Measurements from ENCODE around the gene GLP2R.

The GLP2R gene

GRCh38 chr17:9917131-9917530 lies 91.4 kb downstream of the GLP2R start:
- in situ Hi-C loops (cut with MboI; ENCODE audit: low sequenced_read_pairs): loop anchor here (25.0 kb wide), 1 partner anchor 720 kb away; no protein-coding TSS in a partner anchor

GRCh38 chr17:9917801-9918200 lies 92.1 kb downstream of the GLP2R start:
- in situ Hi-C loops (cut with MboI; ENCODE audit: low sequenced_read_pairs): loop anchor here (25.0 kb wide), 1 partner anchor 720 kb away; no protein-coding TSS in a partner anchor

DNA sequence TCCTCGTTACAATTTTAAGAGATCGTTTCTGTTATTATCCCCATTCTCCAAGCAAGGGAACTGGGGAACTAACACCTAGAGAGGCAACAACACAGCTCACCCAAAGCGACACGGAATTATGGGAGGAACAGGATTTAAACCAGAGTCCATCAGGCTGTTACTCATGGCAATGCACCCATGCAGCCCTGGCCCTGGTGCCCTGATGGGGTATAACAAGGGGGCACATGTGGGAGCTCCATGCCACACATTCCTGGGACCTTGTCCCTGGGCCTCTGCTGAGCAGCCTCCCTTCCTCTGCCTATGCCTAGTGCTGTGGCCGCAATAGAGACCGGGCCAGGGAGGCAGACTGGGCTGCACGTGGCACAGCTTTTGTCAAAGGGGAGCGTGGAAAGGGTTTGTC lies 92.6 kb downstream of the GLP2R start:
- in situ Hi-C loops (cut with MboI; ENCODE audit: low sequenced_read_pairs): loop anchor here (25.0 kb wide), 1 partner anchor 719 kb away; no protein-coding TSS in a partner anchor

GRCh38 chr17:9918804-9919352 lies 93.2 kb downstream of the GLP2R start:
- in situ Hi-C loops (cut with MboI; ENCODE audit: low sequenced_read_pairs): loop anchor here (25.0 kb wide), 1 partner anchor 718 kb away; no protein-coding TSS in a partner anchor

GRCh38 chr17:9921216-9921615 lies 95.5 kb downstream of the GLP2R start:
- in situ Hi-C loops (cut with MboI; ENCODE audit: low sequenced_read_pairs): loop anchor here (25.0 kb wide), 1 partner anchor 716 kb away; no protein-coding TSS in a partner anchor

- in situ Hi-C loops (cut with MboI; ENCODE audit: low sequenced_read_pairs): loop anchor here (25.0 kb wide), 1 partner anchor 715 kb away; no protein-coding TSS in a partner anchor
Observed at GRCh38 chr17:9922012-9922848, 96.5 kb downstream of the GLP2R start.

- in situ Hi-C loops (cut with MboI; ENCODE audit: low sequenced_read_pairs): loop anchor here (25.0 kb wide), 1 partner anchor 713 kb away; no protein-coding TSS in a partner anchor
Observed at GRCh38 chr17:9924735-9925191, 99.0 kb downstream of the GLP2R start.

GRCh38 chr17:9925457-9925856 lies 99.7 kb downstream of the GLP2R start:
- in situ Hi-C loops (cut with MboI; ENCODE audit: low sequenced_read_pairs): no loop called here

- in situ Hi-C loops (cut with MboI; ENCODE audit: low sequenced_read_pairs): no loop called here
Observed at GRCh38 chr17:9926150-9926804, 100.6 kb downstream of the GLP2R start.

GRCh38 chr17:9928601-9929333 lies 103.0 kb downstream of the GLP2R start:
- in situ Hi-C loops (cut with MboI; ENCODE audit: low sequenced_read_pairs): no loop called here

DNA sequence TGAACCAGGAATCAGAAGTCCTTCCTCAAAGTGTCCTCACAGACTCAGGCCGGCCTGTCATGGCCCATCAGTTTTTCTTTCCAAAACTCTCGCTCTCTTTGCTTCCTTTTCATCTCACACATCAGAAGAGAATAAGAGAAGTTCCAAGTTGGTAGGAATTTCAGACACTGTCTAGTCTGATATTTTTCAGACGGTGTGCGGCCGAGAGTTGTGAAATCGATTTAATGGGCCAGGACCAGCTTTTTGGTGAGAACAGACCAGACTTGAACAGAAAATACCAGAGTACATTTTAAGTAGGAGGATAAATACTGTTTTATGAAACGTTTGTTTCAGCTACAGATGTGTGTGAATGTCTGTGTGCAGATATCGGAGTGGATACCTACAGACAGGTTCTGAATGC lies 104.1 kb downstream of the GLP2R start:
- in situ Hi-C loops (cut with MboI; ENCODE audit: low sequenced_read_pairs): no loop called here

DNA sequence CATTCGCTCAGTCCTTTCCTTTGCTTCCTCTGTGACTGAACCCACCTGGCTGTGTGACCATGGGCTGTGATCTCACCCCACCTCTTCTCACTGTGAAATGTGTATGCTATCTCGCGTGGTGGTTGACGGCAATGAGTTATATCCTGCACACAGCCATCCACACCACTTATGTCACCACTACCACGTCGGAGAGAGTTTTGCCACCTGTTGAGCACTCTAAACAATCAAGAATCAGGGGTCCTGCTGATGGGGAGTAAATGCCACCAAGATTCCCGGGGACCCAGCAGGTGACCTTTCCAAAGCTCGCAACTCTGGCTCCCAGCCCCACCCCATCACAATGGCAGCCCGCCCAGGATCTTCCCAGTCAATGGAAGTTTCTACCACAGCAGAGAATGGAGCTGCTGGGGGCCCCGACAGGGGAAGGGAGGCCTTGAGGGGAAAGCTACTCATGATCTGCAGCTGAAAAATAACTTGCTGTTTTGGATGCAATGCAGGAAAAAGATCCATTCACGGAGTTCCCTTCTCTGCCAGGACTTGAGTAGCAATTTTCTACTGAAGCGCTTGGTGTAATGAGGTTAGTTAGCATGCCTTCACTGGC lies 105.5 kb downstream of the GLP2R start:
- in situ Hi-C loops (cut with MboI; ENCODE audit: low sequenced_read_pairs): no loop called here

DNA sequence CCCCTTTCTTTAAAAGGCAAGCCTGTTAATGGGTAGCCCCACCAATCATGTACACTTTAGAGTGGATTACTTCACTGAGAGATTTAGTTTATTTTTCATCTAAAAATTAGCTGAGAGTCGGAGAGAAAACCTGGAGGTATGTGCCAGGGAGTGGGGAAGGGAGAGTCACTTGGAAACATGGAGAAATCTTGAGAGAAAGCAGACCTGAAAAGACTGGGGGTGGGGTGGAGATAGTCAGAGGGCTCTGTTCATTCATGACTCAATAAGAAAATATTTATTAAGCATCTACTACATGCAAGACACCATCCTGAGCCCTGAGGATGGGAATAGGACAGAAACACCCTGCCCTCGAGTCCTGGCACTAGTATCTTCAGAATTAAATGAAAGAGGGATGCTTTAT lies 106.8 kb downstream of the GLP2R start:
- in situ Hi-C loops (cut with MboI; ENCODE audit: low sequenced_read_pairs): no loop called here

DNA sequence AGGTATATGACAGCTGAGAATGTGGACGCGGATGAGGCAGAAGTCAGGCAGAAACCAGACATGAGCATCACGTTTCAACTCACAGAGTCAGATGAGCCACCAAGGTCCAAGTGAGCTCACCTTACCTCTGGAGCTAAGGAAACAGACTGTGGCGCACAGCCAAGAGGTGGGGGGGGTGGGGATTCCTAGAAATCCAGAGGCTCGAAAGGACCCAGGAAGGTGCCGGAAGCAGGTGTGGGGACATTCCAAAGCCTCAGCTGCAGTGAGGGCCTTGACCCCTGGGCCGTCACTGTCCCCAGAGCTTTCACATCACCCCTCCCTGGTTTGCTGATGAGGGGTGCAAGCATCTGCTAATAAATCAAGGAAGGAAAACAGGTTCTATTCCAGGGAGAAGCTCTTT lies 108.6 kb downstream of the GLP2R start:
- in situ Hi-C loops (cut with MboI; ENCODE audit: low sequenced_read_pairs): no loop called here

DNA sequence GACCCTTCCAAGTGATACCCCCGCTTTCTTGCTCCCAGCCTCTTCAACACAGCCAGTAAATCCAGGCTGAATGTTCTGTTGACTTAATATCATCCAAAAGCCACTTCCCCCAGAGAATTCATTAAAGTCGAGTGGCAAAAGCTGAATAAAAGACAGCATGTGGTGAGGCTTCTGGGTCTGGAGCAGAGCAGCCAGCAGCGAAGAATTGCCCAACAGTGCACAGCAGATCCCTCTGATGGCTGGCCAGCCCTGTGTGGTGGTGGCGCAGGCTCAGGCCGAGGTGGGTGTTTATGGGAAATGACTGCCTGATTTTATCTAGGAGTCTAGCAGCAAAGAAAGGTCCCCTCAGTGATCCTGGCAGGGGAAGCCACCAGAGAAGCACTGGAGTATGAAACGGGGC lies 109.7 kb downstream of the GLP2R start:
- in situ Hi-C loops (cut with MboI; ENCODE audit: low sequenced_read_pairs): no loop called here

- in situ Hi-C loops (cut with MboI; ENCODE audit: low sequenced_read_pairs): no loop called here
Observed at GRCh38 chr17:9936095-9936494, 110.4 kb downstream of the GLP2R start.

- in situ Hi-C loops (cut with MboI; ENCODE audit: low sequenced_read_pairs): no loop called here
Observed at GRCh38 chr17:9937241-9937761, 111.6 kb downstream of the GLP2R start.

- in situ Hi-C loops (cut with MboI; ENCODE audit: low sequenced_read_pairs): no loop called here
Observed at GRCh38 chr17:9937901-9938300, 112.2 kb downstream of the GLP2R start.

GRCh38 chr17:9938764-9939163 lies 113.0 kb downstream of the GLP2R start:
- in situ Hi-C loops (cut with MboI; ENCODE audit: low sequenced_read_pairs): no loop called here

GRCh38 chr17:9940841-9941240 lies 115.1 kb downstream of the GLP2R start:
- in situ Hi-C loops (cut with MboI; ENCODE audit: low sequenced_read_pairs): no loop called here

Data from HL-60/S4 treated with phorbol 12-myristate 13-acetate at 8.2 ng/mL for 4 days and 3 days (cell line).